Endothelial cell of coronary artery (primary cell): Measurements from ENCODE around the gene STARD13. TPM values are rescaled to one million over a fixed set of nuclear protein-coding genes. Genes with fewer than 3 reads are reported as not detected.

ENCODE experiments used
- total RNA-seq: library from RNA; depleted of rRNA; stranded (reverse); fragments of >200 nt; gene quantifications from 2 replicates; pipeline ENCODE4 v1.2.3, GENCODE V29; 2014

Gene STARD13, protein sequence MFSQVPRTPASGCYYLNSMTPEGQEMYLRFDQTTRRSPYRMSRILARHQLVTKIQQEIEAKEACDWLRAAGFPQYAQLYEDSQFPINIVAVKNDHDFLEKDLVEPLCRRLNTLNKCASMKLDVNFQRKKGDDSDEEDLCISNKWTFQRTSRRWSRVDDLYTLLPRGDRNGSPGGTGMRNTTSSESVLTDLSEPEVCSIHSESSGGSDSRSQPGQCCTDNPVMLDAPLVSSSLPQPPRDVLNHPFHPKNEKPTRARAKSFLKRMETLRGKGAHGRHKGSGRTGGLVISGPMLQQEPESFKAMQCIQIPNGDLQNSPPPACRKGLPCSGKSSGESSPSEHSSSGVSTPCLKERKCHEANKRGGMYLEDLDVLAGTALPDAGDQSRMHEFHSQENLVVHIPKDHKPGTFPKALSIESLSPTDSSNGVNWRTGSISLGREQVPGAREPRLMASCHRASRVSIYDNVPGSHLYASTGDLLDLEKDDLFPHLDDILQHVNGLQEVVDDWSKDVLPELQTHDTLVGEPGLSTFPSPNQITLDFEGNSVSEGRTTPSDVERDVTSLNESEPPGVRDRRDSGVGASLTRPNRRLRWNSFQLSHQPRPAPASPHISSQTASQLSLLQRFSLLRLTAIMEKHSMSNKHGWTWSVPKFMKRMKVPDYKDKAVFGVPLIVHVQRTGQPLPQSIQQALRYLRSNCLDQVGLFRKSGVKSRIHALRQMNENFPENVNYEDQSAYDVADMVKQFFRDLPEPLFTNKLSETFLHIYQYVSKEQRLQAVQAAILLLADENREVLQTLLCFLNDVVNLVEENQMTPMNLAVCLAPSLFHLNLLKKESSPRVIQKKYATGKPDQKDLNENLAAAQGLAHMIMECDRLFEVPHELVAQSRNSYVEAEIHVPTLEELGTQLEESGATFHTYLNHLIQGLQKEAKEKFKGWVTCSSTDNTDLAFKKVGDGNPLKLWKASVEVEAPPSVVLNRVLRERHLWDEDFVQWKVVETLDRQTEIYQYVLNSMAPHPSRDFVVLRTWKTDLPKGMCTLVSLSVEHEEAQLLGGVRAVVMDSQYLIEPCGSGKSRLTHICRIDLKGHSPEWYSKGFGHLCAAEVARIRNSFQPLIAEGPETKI
- total RNA-seq = 21.3 and 37.4 TPM in 2 replicates

DNA sequence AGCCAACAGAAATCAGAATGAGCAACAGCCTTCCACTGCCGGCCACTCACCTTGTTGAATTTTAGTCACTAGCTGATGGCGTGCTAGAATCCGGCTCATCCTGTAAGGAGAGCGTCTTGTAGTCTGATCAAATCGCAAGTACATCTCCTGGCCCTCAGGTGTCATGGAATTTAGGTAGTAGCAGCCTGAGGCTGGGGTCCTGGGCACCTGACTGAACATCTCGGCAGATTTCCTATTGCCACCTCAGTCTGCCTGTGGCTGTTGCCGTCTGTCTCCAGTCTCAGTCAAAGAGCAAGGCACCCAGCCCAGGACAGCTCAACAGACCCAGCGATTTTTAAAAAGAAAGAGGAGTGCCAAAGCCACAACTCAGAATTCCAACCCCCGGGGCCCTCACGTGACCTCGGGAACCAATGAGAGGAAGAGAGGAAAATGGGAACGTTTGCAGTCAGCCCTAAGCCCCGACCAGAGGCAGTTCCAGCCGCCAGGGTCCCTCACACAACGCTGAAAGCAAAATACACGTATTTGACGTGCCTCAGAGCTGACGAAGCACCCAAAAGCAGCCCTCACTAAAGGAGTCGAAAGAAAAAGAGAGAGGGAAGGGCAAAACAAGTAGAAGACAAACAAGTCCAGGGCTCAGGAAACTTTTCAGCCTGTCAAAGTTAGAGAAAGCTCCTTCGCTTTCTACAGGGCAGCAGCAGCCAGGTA lies at the start of gene STARD13:
TSS of gene STARD13 (minus strand) at position 336 of the 705 bp plus-strand sequence. CDS start at position 219, 117 bp downstream.

